ENCODE data around the gene PLAU. TPM values are rescaled to one million over a fixed set of nuclear protein-coding genes. Genes with fewer than 3 reads are reported as not detected.

Gene PLAU
- total and polyA plus RNA-seq, 9 of the 15 experiments (the other 6 are each of a cell fraction or from before 2014, with no cell fraction given) = 2.1 to 16.9 (median 3.3) TPM

- TF ChIP-seq, protein P1, sequence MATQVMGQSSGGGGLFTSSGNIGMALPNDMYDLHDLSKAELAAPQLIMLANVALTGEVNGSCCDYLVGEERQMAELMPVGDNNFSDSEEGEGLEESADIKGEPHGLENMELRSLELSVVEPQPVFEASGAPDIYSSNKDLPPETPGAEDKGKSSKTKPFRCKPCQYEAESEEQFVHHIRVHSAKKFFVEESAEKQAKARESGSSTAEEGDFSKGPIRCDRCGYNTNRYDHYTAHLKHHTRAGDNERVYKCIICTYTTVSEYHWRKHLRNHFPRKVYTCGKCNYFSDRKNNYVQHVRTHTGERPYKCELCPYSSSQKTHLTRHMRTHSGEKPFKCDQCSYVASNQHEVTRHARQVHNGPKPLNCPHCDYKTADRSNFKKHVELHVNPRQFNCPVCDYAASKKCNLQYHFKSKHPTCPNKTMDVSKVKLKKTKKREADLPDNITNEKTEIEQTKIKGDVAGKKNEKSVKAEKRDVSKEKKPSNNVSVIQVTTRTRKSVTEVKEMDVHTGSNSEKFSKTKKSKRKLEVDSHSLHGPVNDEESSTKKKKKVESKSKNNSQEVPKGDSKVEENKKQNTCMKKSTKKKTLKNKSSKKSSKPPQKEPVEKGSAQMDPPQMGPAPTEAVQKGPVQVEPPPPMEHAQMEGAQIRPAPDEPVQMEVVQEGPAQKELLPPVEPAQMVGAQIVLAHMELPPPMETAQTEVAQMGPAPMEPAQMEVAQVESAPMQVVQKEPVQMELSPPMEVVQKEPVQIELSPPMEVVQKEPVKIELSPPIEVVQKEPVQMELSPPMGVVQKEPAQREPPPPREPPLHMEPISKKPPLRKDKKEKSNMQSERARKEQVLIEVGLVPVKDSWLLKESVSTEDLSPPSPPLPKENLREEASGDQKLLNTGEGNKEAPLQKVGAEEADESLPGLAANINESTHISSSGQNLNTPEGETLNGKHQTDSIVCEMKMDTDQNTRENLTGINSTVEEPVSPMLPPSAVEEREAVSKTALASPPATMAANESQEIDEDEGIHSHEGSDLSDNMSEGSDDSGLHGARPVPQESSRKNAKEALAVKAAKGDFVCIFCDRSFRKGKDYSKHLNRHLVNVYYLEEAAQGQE (IDR thresholded peaks at IDR 0.05; ENCODE audit: borderline replicate concordance) = peak; percentile 13; the same call in 1 of the 2 replicates
- TF ChIP-seq, protein P1 (CRISPR knock-in tag; IDR thresholded peaks at IDR 0.05; ENCODE audit: low read depth) = no peak
- TF ChIP-seq, protein P2, sequence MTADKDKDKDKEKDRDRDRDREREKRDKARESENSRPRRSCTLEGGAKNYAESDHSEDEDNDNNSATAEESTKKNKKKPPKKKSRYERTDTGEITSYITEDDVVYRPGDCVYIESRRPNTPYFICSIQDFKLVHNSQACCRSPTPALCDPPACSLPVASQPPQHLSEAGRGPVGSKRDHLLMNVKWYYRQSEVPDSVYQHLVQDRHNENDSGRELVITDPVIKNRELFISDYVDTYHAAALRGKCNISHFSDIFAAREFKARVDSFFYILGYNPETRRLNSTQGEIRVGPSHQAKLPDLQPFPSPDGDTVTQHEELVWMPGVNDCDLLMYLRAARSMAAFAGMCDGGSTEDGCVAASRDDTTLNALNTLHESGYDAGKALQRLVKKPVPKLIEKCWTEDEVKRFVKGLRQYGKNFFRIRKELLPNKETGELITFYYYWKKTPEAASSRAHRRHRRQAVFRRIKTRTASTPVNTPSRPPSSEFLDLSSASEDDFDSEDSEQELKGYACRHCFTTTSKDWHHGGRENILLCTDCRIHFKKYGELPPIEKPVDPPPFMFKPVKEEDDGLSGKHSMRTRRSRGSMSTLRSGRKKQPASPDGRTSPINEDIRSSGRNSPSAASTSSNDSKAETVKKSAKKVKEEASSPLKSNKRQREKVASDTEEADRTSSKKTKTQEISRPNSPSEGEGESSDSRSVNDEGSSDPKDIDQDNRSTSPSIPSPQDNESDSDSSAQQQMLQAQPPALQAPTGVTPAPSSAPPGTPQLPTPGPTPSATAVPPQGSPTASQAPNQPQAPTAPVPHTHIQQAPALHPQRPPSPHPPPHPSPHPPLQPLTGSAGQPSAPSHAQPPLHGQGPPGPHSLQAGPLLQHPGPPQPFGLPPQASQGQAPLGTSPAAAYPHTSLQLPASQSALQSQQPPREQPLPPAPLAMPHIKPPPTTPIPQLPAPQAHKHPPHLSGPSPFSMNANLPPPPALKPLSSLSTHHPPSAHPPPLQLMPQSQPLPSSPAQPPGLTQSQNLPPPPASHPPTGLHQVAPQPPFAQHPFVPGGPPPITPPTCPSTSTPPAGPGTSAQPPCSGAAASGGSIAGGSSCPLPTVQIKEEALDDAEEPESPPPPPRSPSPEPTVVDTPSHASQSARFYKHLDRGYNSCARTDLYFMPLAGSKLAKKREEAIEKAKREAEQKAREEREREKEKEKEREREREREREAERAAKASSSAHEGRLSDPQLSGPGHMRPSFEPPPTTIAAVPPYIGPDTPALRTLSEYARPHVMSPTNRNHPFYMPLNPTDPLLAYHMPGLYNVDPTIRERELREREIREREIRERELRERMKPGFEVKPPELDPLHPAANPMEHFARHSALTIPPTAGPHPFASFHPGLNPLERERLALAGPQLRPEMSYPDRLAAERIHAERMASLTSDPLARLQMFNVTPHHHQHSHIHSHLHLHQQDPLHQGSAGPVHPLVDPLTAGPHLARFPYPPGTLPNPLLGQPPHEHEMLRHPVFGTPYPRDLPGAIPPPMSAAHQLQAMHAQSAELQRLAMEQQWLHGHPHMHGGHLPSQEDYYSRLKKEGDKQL (CRISPR knock-in tag; IDR thresholded peaks at IDR 0.05; ENCODE audit: borderline replicate concordance) = no peak
- TF ChIP-seq ZBTB12 (CRISPR knock-in tag; IDR thresholded peaks at IDR 0.05) (no peak), ETV1 (tag; conservative IDR thresholded peaks at IDR 0.05; ENCODE audit: low read depth) (no peak), PBX2 (CRISPR knock-in tag; IDR thresholded peaks at IDR 0.05; ENCODE audit: low read depth) (no peak), PBX2 (tag; conservative IDR thresholded peaks at IDR 0.05; ENCODE audit: low read depth) (no peak)
- TF ChIP-seq, protein P3, sequence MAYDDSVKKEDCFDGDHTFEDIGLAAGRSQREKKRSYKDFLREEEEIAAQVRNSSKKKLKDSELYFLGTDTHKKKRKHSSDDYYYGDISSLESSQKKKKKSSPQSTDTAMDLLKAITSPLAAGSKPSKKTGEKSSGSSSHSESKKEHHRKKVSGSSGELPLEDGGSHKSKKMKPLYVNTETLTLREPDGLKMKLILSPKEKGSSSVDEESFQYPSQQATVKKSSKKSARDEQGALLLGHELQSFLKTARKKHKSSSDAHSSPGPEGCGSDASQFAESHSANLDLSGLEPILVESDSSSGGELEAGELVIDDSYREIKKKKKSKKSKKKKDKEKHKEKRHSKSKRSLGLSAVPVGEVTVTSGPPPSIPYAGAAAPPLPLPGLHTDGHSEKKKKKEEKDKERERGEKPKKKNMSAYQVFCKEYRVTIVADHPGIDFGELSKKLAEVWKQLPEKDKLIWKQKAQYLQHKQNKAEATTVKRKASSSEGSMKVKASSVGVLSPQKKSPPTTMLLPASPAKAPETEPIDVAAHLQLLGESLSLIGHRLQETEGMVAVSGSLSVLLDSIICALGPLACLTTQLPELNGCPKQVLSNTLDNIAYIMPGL (CRISPR knock-in tag; IDR thresholded peaks at IDR 0.05) = no peak
Measured at GRCh38 chr10:73953665-73954064, 42.7 kb downstream of the PLAU start (continued).

Data from K562 (cell line).